NCI-H2227 (cell line): ENCODE data around the gene S100A6.
A peak's percentile ranks its signal among the peaks of the same experiment; 100 is the strongest.

Source experiments
- DNase-seq: peaks from one replicate; lab custom pipeline; 2025; ENCODE audit not compliant: unreplicated experiment; lab: John Stamatoyannopoulos, UW

S100A6 gene

GRCh38 chr1:153506831-153507413, 28.9 kb downstream of the S100A6 start:
- no peak for DNase-seq

GRCh38 chr1:153506386-153506785, 29.4 kb downstream of the S100A6 start:
- DNase-seq: no peak

- no peak for DNase-seq
Measured at GRCh38 chr1:153505576-153505975, 30.2 kb downstream of the S100A6 start.

GRCh38 chr1:153503766-153504165, 32.0 kb downstream of the S100A6 start:
- no peak for DNase-seq

- DNase-seq: no peak
Measured at GRCh38 chr1:153498746-153499145, 37.0 kb downstream of the S100A6 start.

- DNase-seq: no peak
Measured at GRCh38 chr1:153495536-153495935, 40.3 kb downstream of the S100A6 start.

GRCh38 chr1:153494976-153495535, 40.7 kb downstream of the S100A6 start:
- DNase-seq: peak; percentile 90

GRCh38 chr1:153493343-153493960, 42.3 kb downstream of the S100A6 start:
- DNase-seq: no peak

GRCh38 chr1:153490272-153491051, 45.3 kb downstream of the S100A6 start:
- no peak for DNase-seq

GRCh38 chr1:153488731-153489130, 47.1 kb downstream of the S100A6 start:
- DNase-seq: no peak

- no peak for DNase-seq
Measured at GRCh38 chr1:153487707-153488106, 48.1 kb downstream of the S100A6 start.

- peak; percentile 5 for DNase-seq
Measured at GRCh38 chr1:153485863-153486262, 49.9 kb downstream of the S100A6 start.
